HepG2 (cell line): ENCODE measurements around the gene COA3. TPM values are rescaled to one million over a fixed set of nuclear protein-coding genes. Genes with fewer than 3 reads are reported as not detected.

Experiments used
- ARID4A ChIP-seq: sonication (generic); formaldehyde crosslinking; IDR thresholded peaks from 2 replicates; pipeline ENCODE4 v1.5.0; 2020; ENCODE audit warnings: mild to moderate bottlenecking, missing genetic modification reagents, borderline replicate concordance
- BCLAF1 ChIP-seq: fragments of 450-650 bp; IDR thresholded peaks from 2 replicates; pipeline ENCODE4 v1.6.1; 2017; ENCODE audit warnings: mild to moderate bottlenecking
- DBP ChIP-seq: sonication (generic); formaldehyde crosslinking; IDR thresholded peaks from 2 replicates; pipeline ENCODE4 v1.4.0; 2020; ENCODE audit warnings: missing genetic modification reagents; ENCODE audit errors: not compliant biosample characterization
- HNRNPL ChIP-seq: fragments of 200-400 bp; formaldehyde crosslinking; IDR thresholded peaks from 2 replicates; pipeline ENCODE4 v1.6.1; 2017; ENCODE audit warnings: mild to moderate bottlenecking, low read depth, low read length
- MXD1 ChIP-seq: sonication (generic); formaldehyde crosslinking; IDR thresholded peaks from 2 replicates; pipeline ENCODE4 v1.4.0; 2020; ENCODE audit warnings: mild to moderate bottlenecking, missing genetic modification reagents
- MYC ChIP-seq: sonication (generic); formaldehyde crosslinking; IDR thresholded peaks from 2 replicates; pipeline ENCODE4 v1.9.0; 2021; ENCODE audit warnings: missing genetic modification reagents, borderline replicate concordance
- RARG ChIP-seq: sonication (generic); formaldehyde crosslinking; IDR thresholded peaks from 2 replicates; pipeline ENCODE4 v1.4.0; 2020; ENCODE audit warnings: low read depth, mild to moderate bottlenecking, missing genetic modification reagents
- SIN3A ChIP-seq: IDR thresholded peaks from 2 replicates; pipeline ENCODE4 v1.6.1; 2011; ENCODE audit warnings: low read depth, mild to moderate bottlenecking, control low read depth, low read length, borderline replicate concordance
- TIGD3 ChIP-seq: sonication (generic); formaldehyde crosslinking; IDR thresholded peaks from 2 replicates; pipeline ENCODE4 v1.5.1; 2020; ENCODE audit warnings: mild to moderate bottlenecking, missing genetic modification reagents, borderline replicate concordance
- YY1 ChIP-seq: IDR thresholded peaks from 2 replicates; pipeline ENCODE4 v1.6.1; 2011; ENCODE audit warnings: low read length, low read depth, moderate library complexity, mild to moderate bottlenecking; ENCODE audit not compliant: insufficient read depth, insufficient replicate concordance
- ZBTB39 ChIP-seq: sonication (generic); formaldehyde crosslinking; IDR thresholded peaks from 2 replicates; pipeline ENCODE4 v1.5.0; 2020; ENCODE audit warnings: missing genetic modification reagents
- ZNF335 ChIP-seq: sonication (generic); formaldehyde crosslinking; IDR thresholded peaks from 2 replicates; pipeline ENCODE4 v1.4.0; 2020; ENCODE audit warnings: missing genetic modification reagents
- ZNF343 ChIP-seq: sonication (generic); formaldehyde crosslinking; IDR thresholded peaks from 2 replicates; pipeline ENCODE4 v1.4.0; 2020; ENCODE audit warnings: mild to moderate bottlenecking, missing genetic modification reagents
- ZNF367 ChIP-seq: sonication (generic); formaldehyde crosslinking; IDR thresholded peaks from 2 replicates; pipeline ENCODE4 v1.4.0; 2020; ENCODE audit warnings: missing genetic modification reagents, borderline replicate concordance
- ZNF562 ChIP-seq: sonication (generic); formaldehyde crosslinking; IDR thresholded peaks from 2 replicates; pipeline ENCODE4 v1.8.0; 2022; ENCODE audit warnings: missing genetic modification reagents, borderline replicate concordance
- polyA plus RNA-seq, 8 experiments: library from polyadenylated mRNA; depleted of rRNA in 3 of 8; stranded (reverse) in 7 of 8; unstranded in 1 of 8; fragments of >200 nt; fragmentation: Illumina TruSeq in 4 of 8; extraction: Trizol in 4 of 8; gene quantifications; 2 replicates each; pipeline versions ENCODE4 v1.2.1 to v1.2.3, GENCODE V29; 2011 to 2016; ENCODE audit warnings: low read depth in 4 of 8, missing spikeins in 1 of 8, mixed read lengths in 1 of 8; ENCODE audit not compliant: insufficient read depth in 1 of 8
- total RNA-seq, 5 experiments: library from RNA; depleted of rRNA; stranded (reverse); fragments of >200 nt; fragmentation: Illumina TruSeq; extraction: Trizol; gene quantifications; 2 replicates each; pipeline ENCODE4 v1.2.3, GENCODE V29; 2016; ENCODE audit warnings: low read depth in 1 of 5

Gene COA3
- total and polyA plus RNA-seq, 2 of the 13 experiments (the other 11 are each of a cell fraction or from before 2014, with no cell fraction given): 133 to 202 TPM

GRCh38 chr17:42832213-42832933 is 33.9 kb upstream of the COA3 start (continued):
- no peak for TF ChIP-seq ARID4A (CRISPR knock-in tag)
- no peak for TF ChIP-seq BCLAF1
- no peak for TF ChIP-seq ZNF367
- no peak for TF ChIP-seq TIGD3 (CRISPR knock-in tag)
- no peak for TF ChIP-seq RARG (CRISPR knock-in tag)
- TF ChIP-seq MXD1 (CRISPR knock-in tag): no peak
- TF ChIP-seq HNRNPL: no peak
- no peak for TF ChIP-seq YY1
- TF ChIP-seq ZNF335 (CRISPR knock-in tag): no peak
- peak; percentile 46; the same call in 1 of the 2 replicates for TF ChIP-seq MYC (CRISPR knock-in tag)
- no peak for TF ChIP-seq ZNF343 (CRISPR knock-in tag)
- TF ChIP-seq ZBTB39 (CRISPR knock-in tag): no peak
- TF ChIP-seq SIN3A: no peak
- no peak for TF ChIP-seq DBP
- TF ChIP-seq ZNF562 (CRISPR knock-in tag): no peak
